Psoas muscle (tissue), 8 donors: ENCODE results near the gene KIF17. TPM values are rescaled to one million over a fixed set of nuclear protein-coding genes. Genes with fewer than 3 reads are reported as not detected.
A peak's percentile ranks its signal among the peaks of the same experiment; 100 is the strongest.

Source experiments
- ATAC-seq, 4 donors: fragments of 200-7000 bp; cut with Tn5 transposase; one replicate each; pipeline ENCODE4 v1.9.1; 2020; ENCODE audit warnings: moderate library complexity in 3 of 4, mild to moderate bottlenecking in 2 of 4
- DNase-seq, 2 donors: peaks; one replicate each; pipeline ENCODE4 v3.0.0-alpha.2; 2020
- H3K27ac ChIP-seq: fragments of 200-600 bp; one replicate; pipeline ENCODE4 v1.8.0; 2022
- H3K27me3 ChIP-seq, 3 donors: fragments of 200-600 bp in 1 of 3; one replicate each; pipeline versions ENCODE4 v1.6.1 to v1.8.0; 2013 to 2022; ENCODE audit warnings: low read length in 2 of 3, mild to moderate bottlenecking in 2 of 3, moderate library complexity in 1 of 3; ENCODE audit not compliant: insufficient read depth in 3 of 3
- H3K36me3 ChIP-seq, 2 donors: fragments of 200-600 bp in 1 of 2; one replicate each; pipeline versions ENCODE4 v1.6.1 to v1.8.0; 2013 to 2022; ENCODE audit warnings: low read depth in 1 of 2, mild to moderate bottlenecking in 1 of 2, moderate library complexity in 1 of 2; ENCODE audit not compliant: insufficient read depth in 1 of 2
- H3K4me1 ChIP-seq: fragments of 200-600 bp; one replicate; pipeline ENCODE4 v1.8.0; 2022
- H3K4me3 ChIP-seq: fragments of 200-600 bp; one replicate; pipeline ENCODE4 v1.8.0; 2022; ENCODE audit warnings: mild to moderate bottlenecking
- H3K9me3 ChIP-seq: fragments of 200-600 bp; one replicate; pipeline ENCODE4 v1.8.0; 2022
- CTCF ChIP-seq: fragments of 200-600 bp; IDR thresholded peaks from one replicate; pipeline ENCODE4 v1.8.0; 2022; ENCODE audit warnings: antibody characterized with exemption
- WGBS, 3 donors: extraction: QIAGEN DNeasy Blood & Tissue Kit; methylation state at CpG; one replicate each; pipeline versions ENCODE4 v1.1.6 to v1.1.7; 2013; 5-methylcytosine and 5-hydroxymethylcytosine counted together
- intact Hi-C, 2 donors: fragments of 100-400 bp; cut with DNase I; formaldehyde crosslinking; loops; one replicate each; pipeline versions ENCODE4 v1.11.0 to v1.14.2; 2022
- polyA plus RNA-seq, 3 donors: library from polyadenylated mRNA; stranded (reverse); fragments of 200-250 nt; gene quantifications; one replicate each; pipeline ENCODE4 v1.2.3, GENCODE V29; 2013
- total RNA-seq, 4 donors: library from RNA; stranded (reverse); fragmentation: NEBNext Ultra II Directional in 2 of 4; extraction: Animal tissue kit (Norgen Biotek cat#: 25700) in 2 of 4; gene quantifications; one replicate each; pipeline versions ENCODE4 v1.2.1 to v1.2.4, GENCODE V29; 2021 to 2023
- donor health status: healthy with polysubstance abuse.
- donor health status: DM: no; HTN: no; CAD: no; lungs with moderate emphysema.
- donor health status: Bipolar disorder and iron deficiency.
- donor health status: healthy.
- donor health status: DM: yes; HTN: yes; CAD: no.
- donor health status: DM: no; HTN: no; CAD: no.
- donor health status: DM: no; HTN: no; CAD: no.
- donor health status: DM: yes; HTN: yes; CAD: no.

KIF17 gene
- total and polyA plus RNA-seq, 7 donors, result 1.1 to 3.4 (median 1.5) TPM

GRCh38 chr1:20735581-20736111 is 17.8 kb upstream of the KIF17 start:
- DNase-seq (no peak), ATAC-seq (no peak)
- Histone ChIP-seq H3K4me1 (peaks cover 14% of the 10 kb centered on the region), H3K9me3 (no peaks in the 10 kb centered on the region), H3K27me3 (peaks cover 0 to 5% (median 0%) of the 10 kb centered on the region in 3 donors), H3K27ac (no peak overlapping the region), H3K4me3 (no peak overlapping the region), H3K36me3 (peaks cover 2 to 41% of the 10 kb centered on the region in 2 donors)
- 88 to 90% (median 88%) methylated on average over 7 of the region's 7 CpGs for WGBS, 3 donors
- intact Hi-C loops, result no loop called here
- no peak for TF ChIP-seq CTCF

- peak overlapping the region; percentile 73 for H3K4me3 ChIP-seq
- intact Hi-C loops, result loop anchor here (5.0 kb wide), 1 partner anchor 36 kb away; no protein-coding TSS in a partner anchor
- H3K4me1 ChIP-seq, result peaks cover 8% of the 10 kb centered on the region
- H3K9me3 ChIP-seq, result no peaks in the 10 kb centered on the region
- peak in 1 of 4 donors; percentile 64 for ATAC-seq
- 20 to 24% (median 20%) methylated on average over 7 of the region's 7 CpGs for WGBS, 3 donors
- H3K27ac ChIP-seq, result peak overlapping the region; percentile 79
- DNase-seq, result no peak
- H3K36me3 ChIP-seq, result peaks cover 0 to 20% of the 10 kb centered on the region in 2 donors
- peaks cover 0 to 17% (median 1%) of the 10 kb centered on the region in 3 donors for H3K27me3 ChIP-seq
- TF ChIP-seq CTCF, result no peak
These were observed 15.7 kb upstream of the KIF17 start for GRCh38 chr1:20733360-20733975.

GRCh38 chr1:20732588-20733359 is 15.0 kb upstream of the KIF17 start, which contains the start of gene SH2D5:
TSS of gene SH2D5 (minus strand) at chr1:20732703. CDS start at chr1:20728044, 4,659 bp downstream.
- intact Hi-C loops, result loop anchor here (5.0 kb wide), 1 partner anchor 35 kb away; no protein-coding TSS in a partner anchor
- ATAC-seq (peak; percentile 79 to 85 (median 82)), DNase-seq (peak; percentile 61 to 75)
- Histone ChIP-seq H3K4me3 (peak within 1 kb of the TSS; percentile 73), H3K27ac (peak within 1 kb of the TSS; percentile 79), H3K27me3 (peaks cover 0 to 18% (median 1%) of the 10 kb centered on the region in 3 donors), H3K36me3 (peaks cover 0 to 14% of the 10 kb centered on the region in 2 donors), H3K9me3 (no peaks in the 10 kb centered on the region), H3K4me1 (peaks cover 8% of the 10 kb centered on the region)
- 0 to 1% (median 1%) methylated on average over 37 to 38 of the region's 38 CpGs for WGBS, 3 donors
- TF ChIP-seq CTCF, result peak; percentile 29

- intact Hi-C loops, result loop anchor here (5.0 kb wide), 1 partner anchor 35 kb away; no protein-coding TSS in a partner anchor
- peak overlapping the region; percentile 73 for H3K4me3 ChIP-seq
- peaks cover 0 to 7% of the 10 kb centered on the region in 2 donors for H3K36me3 ChIP-seq
- DNase-seq (peak in 1 of 2 donors; percentile 48), ATAC-seq (peak; percentile 70 to 79 (median 72))
- no peaks in the 10 kb centered on the region for H3K9me3 ChIP-seq
- peaks cover 0 to 18% (median 1%) of the 10 kb centered on the region in 3 donors for H3K27me3 ChIP-seq
- H3K27ac ChIP-seq, result peak overlapping the region; percentile 79
- no peak for TF ChIP-seq CTCF
- WGBS, 3 donors, result 0 to 1% (median 0%) methylated on average over 13 to 55 of the region's 55 CpGs
- H3K4me1 ChIP-seq, result peaks cover 8% of the 10 kb centered on the region
These were observed 14.3 kb upstream of the KIF17 start for GRCh38 chr1:20732071-20732587.
